NCI-H1436 treated with DMSO at 0.1 percent for 48 hours (cell line): Measurements from ENCODE around the gene SPDYE1.

Experiments used
- DNase-seq: peaks from one replicate; lab custom pipeline; 2025; lab: John Stamatoyannopoulos, UW

The SPDYE1 gene

GRCh38 chr7:44044315-44045225, 46.9 kb downstream of the SPDYE1 start, which contains the start of gene DBNL:
Gene DBNL (plus strand): TSS chr7:44044702. CDS start chr7:44044738, 36 bp downstream.
- no peak for DNase-seq

DNA sequence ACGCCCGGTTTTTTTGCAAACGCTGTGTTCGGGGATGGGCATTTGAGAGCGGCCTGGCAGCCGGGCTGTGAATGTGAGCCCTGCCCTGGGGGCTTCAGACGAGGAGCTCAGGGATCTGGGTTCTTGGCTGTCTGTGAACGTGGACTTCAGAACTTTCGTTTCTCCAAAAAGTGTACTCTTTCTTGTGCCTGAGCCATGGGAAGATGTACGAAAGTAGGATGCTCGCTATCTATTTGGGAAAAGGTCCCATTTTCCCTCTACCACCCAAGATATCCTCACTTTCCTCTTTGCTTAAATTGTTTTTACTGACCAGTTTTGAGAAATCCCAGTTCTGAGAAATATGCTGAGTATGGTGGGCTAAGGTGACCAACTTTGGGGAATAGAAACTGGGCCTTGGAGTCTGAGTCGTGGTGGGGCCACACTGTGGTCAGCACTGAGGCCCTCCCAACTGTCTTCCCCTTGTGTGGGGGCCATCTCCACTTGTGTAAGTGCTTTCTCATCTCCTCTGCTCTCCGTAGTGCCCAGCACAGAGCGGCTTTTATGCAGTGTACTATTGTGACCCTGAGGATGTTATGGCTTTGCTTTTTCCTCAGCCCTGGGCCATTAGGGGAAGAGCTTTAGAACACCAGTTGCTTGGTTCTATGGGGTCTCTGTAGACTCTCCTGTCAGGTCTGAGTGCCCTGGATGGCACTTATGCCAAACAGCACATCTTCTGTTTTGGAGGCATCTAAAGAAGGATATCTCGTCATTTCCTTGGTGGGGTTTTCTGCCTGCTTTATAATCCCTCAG, 47.7 kb downstream of the SPDYE1 start:
- DNase-seq = no peak

DNA sequence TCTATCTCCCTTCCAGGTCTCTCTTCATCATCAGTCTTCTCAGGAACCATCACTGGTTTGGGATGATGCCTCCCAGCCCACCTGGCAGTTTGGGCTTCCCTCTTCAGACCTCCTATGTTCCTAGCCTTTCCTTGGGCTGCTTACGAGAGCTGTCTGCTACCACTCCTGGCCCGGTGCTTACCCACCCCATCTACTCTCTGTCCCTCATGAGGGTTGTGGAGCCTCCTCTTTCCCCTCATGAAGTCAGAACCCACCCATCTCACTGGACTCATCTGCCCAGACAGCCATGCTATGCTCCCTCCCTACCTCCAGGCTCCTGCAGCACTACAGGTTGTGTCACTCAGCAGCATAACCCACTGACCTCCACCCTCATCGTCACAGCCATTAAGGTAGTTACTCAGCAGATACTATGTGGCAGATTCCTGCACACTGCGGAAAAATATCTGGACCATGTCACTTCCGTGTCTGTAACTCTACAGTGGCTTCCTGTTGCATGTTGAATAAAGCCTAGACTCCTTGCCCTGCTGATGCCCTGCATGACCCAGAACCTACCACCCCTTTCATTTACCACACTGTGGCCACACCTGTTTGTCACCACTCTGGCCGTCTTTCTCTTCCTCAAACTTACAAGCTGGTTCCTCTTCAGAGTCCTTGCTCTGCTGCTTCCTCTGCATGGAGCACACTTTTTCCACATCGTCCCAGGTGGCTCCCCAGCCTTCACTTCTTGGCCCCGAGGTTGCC, 48.8 kb downstream of the SPDYE1 start:
- no peak for DNase-seq

DNA sequence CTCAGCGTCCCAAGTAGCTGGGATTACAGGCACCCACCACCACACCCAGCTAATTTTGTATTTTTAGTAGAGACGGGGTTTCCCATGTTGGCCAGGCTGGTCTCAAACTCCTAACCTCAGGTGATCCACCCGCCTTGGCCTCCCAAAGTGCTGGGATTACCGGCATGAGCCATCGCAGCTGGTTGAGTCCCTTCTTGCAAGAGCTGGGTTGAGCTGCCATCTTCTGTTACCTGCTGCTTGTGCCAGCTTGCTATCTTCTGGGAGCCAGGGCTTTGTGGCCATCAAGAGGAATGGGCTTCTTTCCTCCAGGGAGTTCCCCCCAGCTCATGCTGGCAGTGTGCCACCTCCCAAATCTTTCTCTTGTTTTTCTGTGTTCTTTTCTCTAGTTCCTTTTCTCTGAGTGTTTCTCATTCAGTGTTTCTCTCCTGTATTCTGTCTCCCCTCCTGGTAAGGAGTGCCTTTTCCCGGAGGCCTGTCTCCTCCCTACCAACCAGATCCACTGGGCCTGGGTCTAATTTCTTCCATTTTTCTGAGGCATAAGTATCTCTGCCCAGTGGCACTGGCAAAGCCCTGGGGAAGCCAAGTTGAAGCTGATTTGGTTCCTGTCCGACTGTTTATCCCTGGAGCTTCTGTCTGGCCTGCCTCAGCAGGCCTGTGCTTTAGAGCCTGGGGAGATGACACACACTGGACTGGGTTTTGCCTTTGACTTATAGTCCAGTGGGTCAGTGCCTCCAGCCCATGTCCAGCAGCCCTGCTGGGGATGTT, 50.5 kb downstream of the SPDYE1 start:
- no peak for DNase-seq

DNA sequence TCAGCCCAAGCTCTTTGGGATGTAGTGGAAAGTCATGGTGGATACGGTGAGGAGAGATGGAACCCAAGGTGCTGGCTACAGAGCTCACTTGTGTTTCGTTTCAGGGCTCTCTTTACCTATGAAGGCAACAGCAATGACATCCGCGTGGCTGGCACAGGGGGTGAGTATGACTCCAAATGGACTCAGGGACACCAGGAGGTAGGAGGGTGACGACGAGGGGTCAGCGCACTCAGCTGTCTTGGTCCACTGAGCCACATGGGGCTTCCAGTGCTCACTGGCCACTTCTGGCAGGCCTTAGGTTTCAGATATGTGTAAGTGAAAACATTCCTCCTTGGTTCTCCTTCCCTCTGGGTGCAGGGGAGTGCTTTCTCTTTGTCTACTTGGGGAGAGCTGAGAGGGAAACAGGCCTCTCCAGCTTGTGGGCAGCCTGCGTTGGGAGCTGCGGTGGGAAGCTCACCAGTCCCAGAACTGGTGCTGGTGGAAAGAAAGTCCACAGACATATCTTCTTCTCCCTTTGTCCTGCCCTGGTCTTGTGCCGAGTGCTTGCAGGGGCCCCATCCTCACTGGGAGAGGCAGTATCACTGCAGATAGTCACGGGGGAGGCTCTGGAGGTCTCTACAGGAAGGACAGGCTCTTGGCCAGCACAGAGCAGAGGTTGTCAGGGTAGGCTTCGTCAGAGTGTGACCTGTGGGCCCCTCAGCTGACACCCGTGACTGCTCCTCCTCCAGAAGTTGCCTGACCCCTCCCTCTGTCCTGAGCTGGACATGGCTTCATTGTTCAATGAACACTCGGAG, 52.6 kb downstream of the SPDYE1 start:
- DNase-seq = no peak

DNA sequence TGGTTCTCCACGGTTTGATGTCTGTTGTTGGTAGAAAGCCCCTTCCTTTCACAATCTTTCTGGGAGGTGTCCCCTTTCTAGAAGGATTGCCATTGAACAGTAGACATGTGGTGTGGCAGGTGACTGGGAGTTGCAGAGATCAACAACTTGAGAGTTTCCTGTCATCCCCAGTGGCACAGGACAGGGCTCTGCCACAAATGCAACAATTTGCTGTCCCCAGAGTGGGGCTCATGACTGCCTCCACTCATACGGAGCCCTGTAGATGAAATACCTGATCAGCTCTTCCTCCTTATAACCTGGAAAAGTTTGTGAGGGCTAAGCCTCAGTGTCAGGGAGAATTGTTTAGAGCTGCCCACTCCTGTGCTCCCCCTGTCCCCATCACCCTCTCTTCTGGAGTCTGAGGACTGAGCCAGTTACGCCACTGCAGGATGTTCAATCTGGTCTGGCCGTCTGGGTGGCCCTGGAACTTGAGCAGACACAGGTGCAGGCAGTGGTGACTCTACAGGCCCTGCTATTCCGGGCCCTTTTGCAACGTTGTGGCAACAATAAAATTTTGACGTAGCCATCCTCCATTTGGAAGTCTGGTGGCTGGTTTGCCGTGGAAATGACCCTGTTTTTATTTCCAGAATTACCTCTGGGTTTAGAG, 53.3 kb downstream of the SPDYE1 start:
- DNase-seq = no peak

DNA sequence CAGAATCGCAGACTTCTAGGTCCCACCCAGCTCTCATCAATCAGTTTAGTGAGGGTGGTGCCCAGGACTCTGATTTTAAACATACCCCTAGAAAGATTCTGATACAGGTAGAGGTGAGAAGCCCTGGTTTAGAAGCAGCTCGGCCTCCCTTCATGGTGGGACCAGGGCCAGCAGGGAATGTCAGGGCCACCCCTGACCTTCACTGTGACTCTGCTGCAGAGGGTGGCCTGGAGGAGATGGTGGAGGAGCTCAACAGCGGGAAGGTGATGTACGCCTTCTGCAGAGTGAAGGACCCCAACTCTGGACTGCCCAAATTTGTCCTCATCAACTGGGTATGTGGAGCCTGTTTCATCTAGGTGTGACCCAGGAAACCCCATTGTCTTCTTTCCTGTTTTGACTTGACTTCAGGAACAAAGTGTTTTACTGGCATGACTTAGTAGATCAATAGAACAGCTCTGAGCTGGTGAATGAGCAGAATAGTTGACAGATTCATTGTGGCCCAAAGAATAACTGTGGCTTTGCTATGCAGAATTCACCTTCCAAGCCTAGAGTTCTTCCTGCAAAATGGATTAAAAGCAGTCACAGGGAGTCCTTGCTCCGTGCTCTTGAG, 54.0 kb downstream of the SPDYE1 start:
- DNase-seq = no peak

DNA sequence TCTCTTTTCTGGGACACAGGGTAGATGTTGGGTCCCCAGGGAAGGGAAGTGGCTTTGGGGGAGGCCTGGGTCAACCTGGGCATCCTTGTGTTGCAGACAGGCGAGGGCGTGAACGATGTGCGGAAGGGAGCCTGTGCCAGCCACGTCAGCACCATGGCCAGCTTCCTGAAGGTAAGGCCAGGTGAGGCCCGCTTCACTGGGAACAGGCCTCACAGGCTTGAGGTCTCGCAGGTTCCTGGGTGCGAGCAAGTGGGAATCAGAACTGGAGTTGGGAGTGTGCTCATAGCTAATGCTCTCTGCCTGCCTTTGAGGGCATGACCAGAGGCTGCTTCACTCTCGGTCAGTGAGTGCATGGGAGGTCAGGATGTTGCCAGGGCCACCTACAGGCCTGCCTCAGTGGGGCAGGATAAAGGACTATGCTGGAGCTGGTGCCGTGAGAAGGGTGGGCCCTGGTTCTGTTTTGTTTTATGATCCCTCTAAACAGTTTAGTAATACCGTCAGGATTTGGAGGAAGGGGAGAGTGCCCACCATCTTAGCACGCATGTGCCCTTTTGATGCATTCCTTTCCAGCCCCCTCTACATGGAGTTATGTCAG, 55.2 kb downstream of the SPDYE1 start:
- no peak for DNase-seq

DNA sequence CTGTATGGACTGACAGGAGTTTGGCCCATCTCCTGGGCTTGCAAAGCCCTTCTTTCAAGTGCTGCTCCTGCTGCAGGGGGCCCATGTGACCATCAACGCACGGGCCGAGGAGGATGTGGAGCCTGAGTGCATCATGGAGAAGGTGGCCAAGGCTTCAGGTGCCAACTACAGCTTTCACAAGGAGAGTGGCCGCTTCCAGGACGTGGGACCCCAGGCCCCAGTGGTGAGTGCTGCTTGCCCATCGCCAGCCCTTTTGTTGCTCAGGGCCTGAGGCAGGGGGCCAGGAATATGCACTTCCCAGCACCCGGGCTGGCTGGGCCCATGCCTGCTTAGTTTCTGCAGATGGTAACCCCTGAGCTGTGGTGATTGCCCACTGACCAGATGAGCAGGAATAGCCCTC, 59.0 kb downstream of the SPDYE1 start:
- DNase-seq = no peak

DNA sequence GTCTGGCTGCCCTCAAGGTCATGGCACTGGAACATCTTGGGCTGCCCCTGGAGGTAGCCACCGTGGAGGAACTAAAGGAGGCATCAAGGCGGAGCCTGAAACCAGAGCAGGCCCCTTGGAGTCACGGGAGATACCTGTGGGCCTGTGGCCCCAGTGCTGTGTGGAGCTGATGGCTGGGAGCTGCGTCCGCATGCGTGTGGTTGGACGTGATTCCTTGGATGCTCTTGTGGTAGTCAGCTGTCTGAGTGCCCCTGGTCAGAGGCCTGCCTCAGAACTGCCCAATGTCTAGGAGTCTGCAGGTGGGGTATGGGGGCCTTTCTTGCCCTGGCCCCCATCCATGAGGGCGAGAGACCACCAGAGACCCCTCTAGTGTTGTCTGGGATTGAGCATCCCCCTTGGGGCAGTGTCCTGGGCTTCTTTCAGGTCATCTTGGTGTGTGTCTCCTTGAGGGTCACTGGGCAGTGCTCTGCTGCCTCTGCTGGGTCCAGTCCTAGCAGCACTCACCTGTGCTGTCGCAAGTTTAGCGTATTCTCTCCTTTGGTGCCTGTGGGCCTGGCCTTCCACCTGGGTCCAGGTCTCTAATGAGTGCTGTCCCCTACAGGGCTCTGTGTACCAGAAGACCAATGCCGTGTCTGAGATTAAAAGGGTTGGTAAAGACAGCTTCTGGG, 59.6 kb downstream of the SPDYE1 start:
- DNase-seq = no peak

DNA sequence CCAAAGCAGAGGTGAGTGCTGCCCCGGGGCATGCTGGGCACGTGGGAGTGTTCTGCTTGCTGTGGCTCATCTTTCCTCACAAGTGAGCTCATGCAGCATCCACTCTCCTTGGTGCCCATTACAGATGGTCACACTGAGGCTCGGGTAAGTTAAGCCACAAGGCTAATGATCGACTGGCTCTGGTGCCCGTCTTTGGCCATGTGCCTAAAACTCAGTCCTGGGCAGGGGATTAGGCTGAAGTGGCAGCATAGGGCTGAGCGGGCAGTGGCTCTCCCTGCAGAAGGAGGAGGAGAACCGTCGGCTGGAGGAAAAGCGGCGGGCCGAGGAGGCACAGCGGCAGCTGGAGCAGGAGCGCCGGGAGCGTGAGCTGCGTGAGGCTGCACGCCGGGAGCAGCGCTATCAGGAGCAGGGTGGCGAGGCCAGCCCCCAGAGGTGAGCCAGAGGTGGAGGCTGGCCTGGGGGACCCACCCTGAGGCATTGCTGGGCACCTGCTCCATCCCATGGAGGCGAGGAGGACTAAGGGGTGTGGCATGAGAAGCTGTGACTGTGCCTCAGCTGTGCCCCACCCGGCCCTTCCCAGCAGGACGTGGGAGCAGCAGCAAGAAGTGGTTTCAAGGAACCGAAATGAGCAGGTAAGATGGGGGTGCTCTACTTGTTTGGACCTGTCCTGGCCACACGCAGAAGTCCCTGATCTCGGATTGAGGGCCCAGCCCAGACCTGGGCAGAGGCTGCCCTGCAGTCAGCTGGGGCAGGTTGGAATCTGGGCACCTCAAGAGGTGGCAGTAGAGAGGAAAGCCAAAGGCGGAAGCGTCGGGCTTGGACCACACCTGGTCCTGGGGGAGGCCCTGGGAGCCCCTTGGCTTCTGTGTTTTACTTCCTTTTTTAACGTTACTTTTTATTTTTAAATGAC, 60.4 kb downstream of the SPDYE1 start:
- no peak for DNase-seq

DNA sequence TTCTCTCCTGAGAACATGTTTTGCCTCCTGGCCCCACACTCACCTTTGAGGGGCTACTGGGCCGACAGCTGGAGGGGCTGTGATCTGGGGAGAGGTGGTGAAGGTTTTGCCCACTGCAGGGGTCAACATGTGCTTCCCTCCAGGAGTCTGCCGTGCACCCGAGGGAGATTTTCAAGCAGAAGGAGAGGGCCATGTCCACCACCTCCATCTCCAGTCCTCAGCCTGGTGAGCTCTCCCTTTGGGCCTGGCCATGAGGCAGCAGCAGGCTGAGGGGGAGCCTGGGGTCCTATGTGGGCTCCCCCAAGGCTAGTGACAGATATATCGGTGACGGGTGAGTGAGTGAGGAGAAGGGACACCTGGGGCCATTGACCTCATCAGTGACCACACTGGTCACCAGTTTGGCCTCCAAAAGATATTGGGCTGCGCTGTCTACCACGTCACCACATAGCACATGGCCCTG, 61.1 kb downstream of the SPDYE1 start:
- DNase-seq = no peak

DNA sequence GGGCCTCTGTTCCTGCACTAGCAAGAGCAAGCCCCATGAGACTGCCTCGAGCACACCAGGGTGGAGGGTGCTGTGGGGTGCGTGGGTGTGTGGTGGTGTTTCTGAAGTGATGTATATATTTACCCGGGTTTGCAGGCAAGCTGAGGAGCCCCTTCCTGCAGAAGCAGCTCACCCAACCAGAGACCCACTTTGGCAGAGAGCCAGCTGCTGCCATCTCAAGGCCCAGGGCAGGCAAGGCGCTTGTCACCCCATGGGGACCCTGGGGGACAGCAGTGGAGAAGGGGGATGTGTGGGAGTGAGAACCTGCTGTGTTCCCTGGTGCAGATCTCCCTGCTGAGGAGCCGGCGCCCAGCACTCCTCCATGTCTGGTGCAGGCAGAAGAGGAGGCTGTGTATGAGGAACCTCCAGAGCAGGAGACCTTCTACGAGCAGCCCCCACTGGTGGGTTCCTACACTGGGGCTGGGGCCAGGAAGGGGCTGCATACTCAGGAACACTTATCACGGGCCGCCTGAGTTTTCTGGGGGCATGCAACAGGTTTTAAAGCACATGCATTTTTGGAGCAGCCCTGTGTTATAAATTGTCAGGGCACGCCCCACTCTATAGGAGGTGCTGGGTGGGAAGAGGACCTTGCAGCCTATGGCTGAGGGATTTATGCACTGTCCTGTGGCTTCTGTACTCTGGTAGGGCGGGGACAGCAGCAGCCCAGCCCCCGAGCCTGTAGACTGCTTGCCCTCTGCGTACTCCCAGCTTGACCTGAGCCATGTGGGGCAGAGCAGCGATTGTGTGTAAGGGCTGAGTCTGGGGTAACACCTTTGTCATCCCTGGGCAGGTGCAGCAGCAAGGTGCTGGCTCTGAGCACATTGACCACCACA, 61.8 kb downstream of the SPDYE1 start:
- no peak for DNase-seq
